Activated CD4-positive, alpha-beta memory T cell treated with anti-CD3 and anti-CD28 coated beads for 36 hours (primary cell): ENCODE data around the gene MAML3. TPM values are rescaled to one million over a fixed set of nuclear protein-coding genes. Genes with fewer than 3 reads are reported as not detected.
A peak's percentile ranks its signal among the peaks of the same experiment; 100 is the strongest.

ENCODE experiments used
- CTCF ChIA-PET: fragments of 350-600 bp; sonication (Branson Sonifier 250); formaldehyde crosslinking; loops from one replicate; lab custom pipeline; 2021; ENCODE audit warnings: antibody characterized with exemption, inconsistent platforms; lab: Charles Lee
- POLR2A ChIA-PET: fragments of 350-600 bp; sonication (Branson Sonifier 250); formaldehyde crosslinking; loops from one replicate; lab custom pipeline; 2021; ENCODE audit warnings: antibody characterized with exemption; lab: Charles Lee
- DNase-seq: peaks from one replicate; pipeline ENCODE4 v3.0.0-alpha.2; 2020
- H3K27ac Mint-ChIP-seq: one replicate; pipeline ENCODE4 v1.8.0; 2021; ENCODE audit warnings: mixed read lengths
- H3K27me3 Mint-ChIP-seq: one replicate; pipeline ENCODE4 v1.8.0; 2021; ENCODE audit warnings: mixed read lengths
- H3K36me3 Mint-ChIP-seq: one replicate; pipeline ENCODE4 v1.8.0; 2021; ENCODE audit warnings: mixed read lengths
- H3K4me1 Mint-ChIP-seq: one replicate; pipeline ENCODE4 v1.8.0; 2021; ENCODE audit warnings: low read depth, mixed read lengths
- H3K4me3 Mint-ChIP-seq: one replicate; pipeline ENCODE4 v1.8.0; 2021; ENCODE audit warnings: mild to moderate bottlenecking, mixed read lengths
- H3K9me3 Mint-ChIP-seq: one replicate; pipeline ENCODE4 v1.8.0; 2021; ENCODE audit warnings: mixed read lengths
- intact Hi-C: fragments of 100-400 bp; cut with micrococcal nuclease; formaldehyde crosslinking; loops from one replicate; pipeline ENCODE4 v1.15.1; 2023
- total RNA-seq, 2 experiments: library from RNA; stranded (reverse); gene quantifications; one replicate each; pipeline ENCODE4 v1.2.3, GENCODE V29; 2021

The MAML3 gene
- total RNA-seq, 2 experiments from 2014 or later: 0.51 to 0.76 TPM

DNA sequence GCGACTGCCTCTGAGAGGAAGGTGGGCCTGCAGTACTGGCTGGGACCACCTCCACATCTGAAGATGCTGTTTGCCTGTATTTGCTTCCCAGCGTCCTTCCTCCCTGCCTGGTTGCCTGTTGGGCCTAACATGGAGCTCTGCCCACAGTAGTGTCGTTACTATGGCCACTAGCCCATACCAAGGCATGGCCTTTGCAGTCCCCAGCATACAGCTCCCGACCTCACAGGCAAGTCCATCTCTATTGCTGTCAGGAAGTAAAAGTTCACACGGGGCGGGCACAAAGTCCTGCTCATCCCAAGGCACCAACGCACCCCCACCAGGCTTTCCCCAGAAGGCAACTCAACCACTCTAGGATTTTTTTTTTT is 71.6 kb downstream of the MAML3 start:
- Mint-ChIP-seq H3K9me3 (no peaks in the 10 kb centered on the region), H3K27me3 (peaks cover 11% of the 10 kb centered on the region), H3K4me1 (peaks cover 5% of the 10 kb centered on the region), H3K36me3 (no peaks in the 10 kb centered on the region), H3K4me3 (no peak overlapping the region), H3K27ac (no peak overlapping the region)
- no peak for DNase-seq
- intact Hi-C loops: no loop called here
- ChIA-PET CTCF (no interaction called here), POLR2A (interaction anchor here (1.2 kb wide), 1 partner anchor 12 kb away, joined by 4 read pairs; no protein-coding TSS in a partner anchor)

DNA sequence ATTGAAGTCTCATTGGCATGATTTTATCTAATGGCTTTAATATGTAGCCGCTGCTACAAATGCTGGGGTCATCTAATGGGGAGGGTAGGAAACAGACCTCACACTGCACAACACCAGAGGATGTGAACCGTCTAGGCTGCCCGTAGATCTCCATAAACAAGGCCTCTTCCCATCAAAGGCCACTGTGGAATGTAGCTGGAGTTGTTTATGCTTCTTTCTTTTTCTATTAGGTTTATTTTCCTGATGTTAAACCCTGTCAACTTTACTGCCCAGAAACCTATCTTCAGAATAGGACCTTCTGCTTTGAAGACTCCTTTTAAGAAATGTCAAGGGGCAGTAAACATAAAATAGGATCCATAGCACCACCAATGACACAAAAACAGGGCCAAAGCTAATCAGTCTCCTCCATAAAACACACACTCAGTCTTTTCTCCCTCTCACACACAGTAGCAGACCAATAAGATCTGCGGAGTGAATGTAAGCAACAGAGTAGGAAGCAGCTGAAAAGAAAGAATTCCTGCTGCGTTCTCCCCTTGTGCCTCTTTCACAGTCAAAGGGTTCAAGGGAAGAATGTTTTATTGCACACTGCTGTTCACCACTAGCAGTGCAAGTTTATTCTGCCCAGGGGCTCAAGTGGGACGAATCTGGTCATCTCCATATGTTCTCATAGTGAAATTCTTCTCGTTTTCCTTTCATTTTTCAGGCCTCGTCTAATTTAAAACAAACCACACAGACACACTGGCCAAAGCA is 72.2 kb downstream of the MAML3 start:
- CTCF ChIA-PET: interaction anchor here (1.3 kb wide), 1 partner anchor 172 kb away, joined by 4 read pairs; no protein-coding TSS in a partner anchor
- H3K4me3 Mint-ChIP-seq: no peak overlapping the region
- intact Hi-C loops: no loop called here
- POLR2A ChIA-PET: interaction anchor here (1.2 kb wide), 1 partner anchor 11 kb away, joined by 4 read pairs; no protein-coding TSS in a partner anchor
- H3K4me1 Mint-ChIP-seq: peaks cover 7% of the 10 kb centered on the region
- no peaks in the 10 kb centered on the region for H3K9me3 Mint-ChIP-seq
- H3K36me3 Mint-ChIP-seq: no peaks in the 10 kb centered on the region
- no peak for DNase-seq
- peaks cover 15% of the 10 kb centered on the region for H3K27me3 Mint-ChIP-seq
- H3K27ac Mint-ChIP-seq: no peak overlapping the region

DNA sequence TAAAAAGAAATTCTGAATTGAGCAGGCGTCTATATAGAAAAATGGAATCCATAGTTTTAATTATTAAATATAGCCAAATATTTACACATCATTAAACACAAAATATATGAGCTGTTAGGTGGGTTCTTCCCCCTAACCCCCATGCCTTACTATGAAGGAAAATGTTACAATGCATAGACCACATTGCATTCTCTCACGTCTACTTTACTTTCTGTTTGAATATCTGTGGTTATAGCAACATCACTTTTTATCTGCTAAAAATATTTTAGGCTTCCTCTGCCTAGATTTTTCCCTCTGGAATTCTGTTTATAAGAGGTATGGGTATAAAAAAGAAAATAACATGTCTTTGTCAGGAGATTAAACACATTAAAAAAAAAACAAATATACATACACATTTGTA is 73.1 kb downstream of the MAML3 start:
- peaks cover 13% of the 10 kb centered on the region for H3K4me1 Mint-ChIP-seq
- H3K4me3 Mint-ChIP-seq: no peak overlapping the region
- ChIA-PET POLR2A (no interaction called here), CTCF (interaction anchor here (1.3 kb wide), 1 partner anchor 173 kb away, joined by 4 read pairs; no protein-coding TSS in a partner anchor)
- intact Hi-C loops: no loop called here
- no peaks in the 10 kb centered on the region for H3K9me3 Mint-ChIP-seq
- H3K27me3 Mint-ChIP-seq: peaks cover 15% of the 10 kb centered on the region
- no peaks in the 10 kb centered on the region for H3K36me3 Mint-ChIP-seq
- no peak for DNase-seq
- no peak overlapping the region for H3K27ac Mint-ChIP-seq

DNA sequence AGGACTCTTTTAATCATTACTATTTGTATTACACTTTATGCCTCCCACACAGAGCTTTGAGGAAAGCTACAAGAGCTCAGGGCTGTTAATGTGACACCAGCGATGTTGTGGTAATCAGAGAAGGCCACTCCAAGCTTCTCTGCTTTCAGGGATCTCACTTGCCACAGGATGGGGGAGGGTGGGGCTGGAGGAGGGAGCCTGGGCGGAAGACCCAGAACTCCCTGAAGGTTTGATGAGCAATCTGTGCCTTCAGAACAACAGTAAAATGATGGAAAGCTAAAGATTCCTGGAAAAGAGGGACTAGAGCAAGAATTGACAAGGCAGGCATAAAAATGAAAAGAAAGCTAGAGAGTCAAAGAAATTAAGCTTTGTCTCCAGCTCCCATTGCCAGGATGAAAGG is 75.6 kb downstream of the MAML3 start:
- Mint-ChIP-seq H3K36me3 (no peaks in the 10 kb centered on the region), H3K27ac (no peak overlapping the region), H3K27me3 (peaks cover 24% of the 10 kb centered on the region), H3K4me1 (peaks cover 13% of the 10 kb centered on the region), H3K9me3 (no peaks in the 10 kb centered on the region), H3K4me3 (no peak overlapping the region)
- intact Hi-C loops: no loop called here
- no peak for DNase-seq
- ChIA-PET POLR2A (no interaction called here), CTCF (interaction anchor here (0.9 to 1.8 kb wide), 3 partner anchors 17 to 26 kb away, joined by 3 to 4 read pairs (median 4); no protein-coding TSS in a partner anchor)

DNA sequence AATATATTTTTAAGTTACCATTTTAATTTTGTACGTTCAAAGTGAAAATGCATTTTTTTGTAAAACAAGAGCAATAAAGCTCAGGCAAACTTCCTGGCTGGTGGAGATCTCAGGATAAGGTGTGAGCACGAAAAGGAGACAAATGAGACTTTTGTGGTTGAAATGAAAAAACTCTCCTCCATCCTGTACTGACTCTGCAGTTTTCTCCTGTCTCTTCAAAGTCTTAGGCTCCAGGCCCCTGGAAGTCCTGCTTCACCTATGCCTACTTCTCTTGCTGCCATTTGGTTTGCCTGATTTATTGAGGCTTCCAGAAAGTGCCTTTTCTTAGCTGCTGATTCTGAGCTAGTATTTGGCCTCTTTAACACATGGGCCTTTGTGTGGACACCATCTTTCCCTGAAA is 77.7 kb downstream of the MAML3 start:
- no peaks in the 10 kb centered on the region for H3K9me3 Mint-ChIP-seq

DNA sequence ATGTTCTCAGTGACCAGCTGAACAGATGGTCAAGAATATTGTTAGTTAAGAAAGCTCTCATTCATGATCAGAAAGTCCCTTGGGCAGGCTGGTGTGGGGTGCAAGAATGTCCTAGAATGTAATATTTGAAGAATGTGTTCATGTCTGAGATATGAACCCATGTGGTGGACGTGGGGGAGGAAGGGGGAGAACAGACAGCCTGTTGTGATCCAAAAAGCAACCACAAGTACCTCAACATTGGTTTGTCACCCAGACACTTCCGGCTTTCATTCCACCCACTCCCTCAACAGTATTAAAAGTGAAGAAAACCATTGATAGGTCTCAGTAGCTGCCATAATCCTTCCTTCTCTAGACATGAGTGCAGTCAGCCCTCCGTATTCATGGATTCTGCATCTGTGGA is 82.2 kb downstream of the MAML3 start:
- peaks cover 28% of the 10 kb centered on the region for H3K27me3 Mint-ChIP-seq
- DNase-seq: peak; percentile 85
- peak overlapping the region; percentile 60 for H3K27ac Mint-ChIP-seq
- H3K36me3 Mint-ChIP-seq: no peaks in the 10 kb centered on the region
- H3K4me3 Mint-ChIP-seq: no peak overlapping the region
- H3K9me3 Mint-ChIP-seq: no peaks in the 10 kb centered on the region
- H3K4me1 Mint-ChIP-seq: peaks cover 29% of the 10 kb centered on the region
- ChIA-PET CTCF (interaction anchor here (0.6 to 1.4 kb wide), 2 partner anchors 24 to 49 kb away, joined by 3 read pairs; no protein-coding TSS in a partner anchor), POLR2A (interaction anchor here (0.7 kb wide), 2 partner anchors 45 to 1314 kb away, joined by 3 read pairs; no protein-coding TSS in a partner anchor)
- intact Hi-C loops: loop anchor here (1.0 to 2.0 kb wide), 5 partner anchors 23 to 214 kb away; no protein-coding TSS in a partner anchor

More for the DNA sequence above, 77.7 kb downstream of the MAML3 start:
- DNase-seq: no peak
- Mint-ChIP-seq H3K36me3 (no peaks in the 10 kb centered on the region), H3K27me3 (peaks cover 22% of the 10 kb centered on the region), H3K4me3 (no peak overlapping the region), H3K4me1 (peaks cover 23% of the 10 kb centered on the region), H3K27ac (no peak overlapping the region)
- POLR2A ChIA-PET: no interaction called here
- CTCF ChIA-PET: interaction anchor here (0.6 kb wide), 1 partner anchor 486 kb away, joined by 3 read pairs; no protein-coding TSS in a partner anchor
- intact Hi-C loops: no loop called here

DNA sequence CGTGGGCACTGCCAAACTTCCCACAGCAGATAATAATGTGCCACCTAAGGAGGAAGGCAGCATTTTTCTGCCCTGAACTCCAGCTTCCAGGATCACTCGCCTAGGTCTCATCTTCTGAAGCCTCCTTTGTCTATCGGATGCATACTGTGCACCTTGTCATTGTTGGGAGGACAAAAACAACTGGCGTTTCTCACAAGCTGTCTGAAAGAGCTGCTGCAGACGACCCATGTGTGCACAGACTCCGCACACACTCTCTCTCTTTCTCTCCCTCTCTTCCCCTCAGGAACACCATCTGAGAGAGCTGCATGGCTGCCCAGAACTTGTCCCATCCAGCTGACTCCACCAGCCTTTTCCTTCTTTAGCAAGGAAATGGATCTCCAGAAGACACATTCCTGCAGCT is 83.0 kb downstream of the MAML3 start:
- ChIA-PET POLR2A (interaction anchor here (1.0 kb wide), 1 partner anchor 11 kb away, joined by 4 read pairs; no protein-coding TSS in a partner anchor), CTCF (interaction anchor here (0.6 to 1.4 kb wide), 5 partner anchors 21 to 48 kb away, joined by 3 to 5 read pairs (median 3); no protein-coding TSS in a partner anchor)
- peaks cover 30% of the 10 kb centered on the region for H3K27me3 Mint-ChIP-seq
- H3K9me3 Mint-ChIP-seq: no peaks in the 10 kb centered on the region
- no peak for DNase-seq
- H3K36me3 Mint-ChIP-seq: no peaks in the 10 kb centered on the region
- peak overlapping the region; percentile 24 for H3K4me3 Mint-ChIP-seq
- H3K27ac Mint-ChIP-seq: no peak overlapping the region
- intact Hi-C loops: loop anchor here (1.0 to 2.0 kb wide), 2 partner anchors 22 to 32 kb away; no protein-coding TSS in a partner anchor
- H3K4me1 Mint-ChIP-seq: peaks cover 23% of the 10 kb centered on the region

DNA sequence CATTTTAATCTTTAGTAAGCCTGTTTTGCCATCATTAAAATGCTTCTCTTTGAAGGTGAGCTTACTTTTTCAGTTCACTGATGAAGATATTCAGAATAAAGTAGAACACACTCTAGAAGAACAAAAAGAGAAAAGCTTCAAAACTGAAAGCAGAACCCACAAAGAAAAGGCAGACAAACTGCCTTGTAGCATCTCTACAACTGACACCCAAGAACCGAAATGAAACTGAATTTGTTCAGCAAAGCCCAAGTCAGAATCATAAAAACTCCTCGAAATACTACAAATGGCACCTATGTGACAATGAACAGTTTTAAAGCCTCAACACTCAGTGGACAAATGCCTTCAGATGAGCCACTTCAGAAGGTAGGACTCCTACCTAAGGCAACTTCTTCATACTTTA is 83.6 kb downstream of the MAML3 start:
- H3K27me3 Mint-ChIP-seq: peaks cover 32% of the 10 kb centered on the region
- POLR2A ChIA-PET: interaction anchor here (1.0 kb wide), 2 partner anchors 11 to 168 kb away, joined by 3 to 4 read pairs; no protein-coding TSS in a partner anchor
- H3K36me3 Mint-ChIP-seq: no peaks in the 10 kb centered on the region
- peak overlapping the region; percentile 24 for H3K4me3 Mint-ChIP-seq
- CTCF ChIA-PET: interaction anchor here (0.8 to 1.4 kb wide), 5 partner anchors 18 to 33 kb away, joined by 3 to 5 read pairs (median 3); no protein-coding TSS in a partner anchor
- DNase-seq: no peak
- no peaks in the 10 kb centered on the region for H3K9me3 Mint-ChIP-seq
- H3K4me1 Mint-ChIP-seq: peaks cover 23% of the 10 kb centered on the region
- peak overlapping the region; percentile 12 for H3K27ac Mint-ChIP-seq
- intact Hi-C loops: loop anchor here (1.0 to 2.0 kb wide), 2 partner anchors 22 to 33 kb away; no protein-coding TSS in a partner anchor

DNA sequence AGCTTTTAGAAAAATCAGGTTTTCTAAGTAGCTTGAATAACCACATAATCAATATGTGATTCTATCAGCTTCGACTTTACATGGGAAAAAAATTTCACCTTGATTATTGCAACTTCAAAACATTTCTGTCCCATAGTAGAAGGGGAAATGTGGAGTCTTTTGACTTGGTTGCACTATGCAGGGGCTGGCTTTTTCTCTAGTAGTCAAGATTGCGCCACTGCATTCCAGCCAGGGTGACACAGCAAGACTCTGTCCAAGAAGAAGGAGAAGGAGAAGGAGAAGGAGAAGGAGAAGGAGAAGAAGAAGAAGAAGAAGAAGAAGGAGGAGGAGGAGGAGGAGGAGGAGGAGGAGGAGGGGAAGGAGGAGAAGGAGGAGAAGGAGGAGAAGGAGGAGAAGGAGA is 84.9 kb downstream of the MAML3 start:
- Mint-ChIP-seq H3K27me3 (peaks cover 30% of the 10 kb centered on the region), H3K4me1 (peaks cover 23% of the 10 kb centered on the region), H3K9me3 (no peaks in the 10 kb centered on the region), H3K36me3 (no peaks in the 10 kb centered on the region), H3K4me3 (no peak overlapping the region), H3K27ac (no peak overlapping the region)
- intact Hi-C loops: no loop called here
- CTCF ChIA-PET: interaction anchor here (1.1 kb wide), 1 partner anchor 87 kb away, joined by 3 read pairs; no protein-coding TSS in a partner anchor
- POLR2A ChIA-PET: no interaction called here
- DNase-seq: no peak

DNA sequence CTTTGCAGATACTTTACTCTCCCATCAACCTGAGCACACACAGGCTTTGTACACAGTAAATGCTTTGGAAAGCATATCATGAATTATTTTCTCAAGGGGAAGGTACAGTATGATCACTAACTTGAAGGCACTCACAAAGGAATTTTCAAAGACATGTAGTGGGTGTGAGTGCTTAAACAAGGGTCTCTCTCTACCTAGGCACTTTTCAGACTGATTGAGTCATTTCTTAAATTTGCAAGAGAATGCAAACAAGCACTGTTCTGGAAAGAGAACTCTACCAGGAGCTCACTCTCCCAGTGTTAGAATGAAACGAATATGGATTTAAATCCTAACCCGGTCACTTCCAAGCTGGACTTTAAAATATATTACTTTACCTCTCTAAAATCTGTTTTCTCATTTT is 85.7 kb downstream of the MAML3 start:
- POLR2A ChIA-PET: no interaction called here
- no peaks in the 10 kb centered on the region for H3K36me3 Mint-ChIP-seq
- H3K4me3 Mint-ChIP-seq: no peak overlapping the region

DNA sequence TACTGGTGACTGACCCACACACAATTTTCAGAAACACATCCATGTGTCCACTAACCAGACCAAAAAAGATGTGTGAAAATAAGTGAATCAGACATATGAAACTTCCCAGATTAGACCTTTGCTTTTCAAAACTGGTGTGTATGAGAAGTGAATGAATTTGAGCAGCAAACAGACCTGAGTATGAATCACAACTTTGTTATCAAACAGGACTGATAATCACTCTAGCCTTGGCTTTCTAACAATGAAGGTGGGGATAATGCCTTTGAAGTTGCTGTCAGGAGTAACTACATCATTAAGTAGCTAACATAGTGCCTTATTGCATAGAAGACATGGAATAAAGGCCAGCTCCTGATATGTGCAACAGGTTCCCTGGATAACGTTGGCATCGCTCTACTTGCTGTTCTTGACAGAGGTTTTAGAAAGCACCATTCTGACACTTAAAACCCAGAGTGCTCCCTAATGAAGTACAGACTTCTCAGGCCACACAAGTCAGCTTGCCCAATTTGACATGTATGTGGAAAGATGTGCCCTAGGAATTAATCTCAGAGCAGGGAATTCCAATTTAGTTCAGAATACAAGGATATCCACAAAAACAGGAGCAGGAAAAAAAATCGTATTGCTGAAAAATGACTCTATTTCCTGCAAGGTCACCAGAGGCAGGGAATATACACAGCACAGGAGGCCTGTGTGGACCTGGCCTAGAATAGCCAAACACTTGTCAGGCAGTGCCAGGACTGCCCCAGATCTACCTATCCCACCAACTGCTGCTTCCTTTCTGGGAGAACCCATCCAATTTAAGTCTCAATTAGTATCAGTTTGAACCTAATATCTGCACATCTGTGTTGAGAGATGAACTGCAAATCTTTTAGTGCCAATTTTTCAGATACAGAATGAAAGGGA is 87.7 kb downstream of the MAML3 start:
- ChIA-PET CTCF (no interaction called here), POLR2A (no interaction called here)
- Mint-ChIP-seq H3K9me3 (no peaks in the 10 kb centered on the region), H3K4me1 (peaks cover 15% of the 10 kb centered on the region), H3K4me3 (no peak overlapping the region), H3K27ac (no peak overlapping the region), H3K27me3 (peaks cover 19% of the 10 kb centered on the region), H3K36me3 (no peaks in the 10 kb centered on the region)
- no peak for DNase-seq
- intact Hi-C loops: no loop called here

More for the DNA sequence above, 85.7 kb downstream of the MAML3 start:
- CTCF ChIA-PET: interaction anchor here (1.1 kb wide), 1 partner anchor 88 kb away, joined by 3 read pairs; no protein-coding TSS in a partner anchor
- H3K27me3 Mint-ChIP-seq: peaks cover 23% of the 10 kb centered on the region
- intact Hi-C loops: no loop called here
- DNase-seq: no peak
- no peak overlapping the region for H3K27ac Mint-ChIP-seq
- H3K9me3 Mint-ChIP-seq: no peaks in the 10 kb centered on the region
- H3K4me1 Mint-ChIP-seq: peaks cover 23% of the 10 kb centered on the region
